LoVo (cell line): ENCODE measurements around the gene PDS5B.

Experiments used
- DNase-seq: peaks from one replicate; pipeline ENCODE4 v3.0.0-alpha.2; 2016; ENCODE audit warnings: low spot score

The PDS5B gene

DNA sequence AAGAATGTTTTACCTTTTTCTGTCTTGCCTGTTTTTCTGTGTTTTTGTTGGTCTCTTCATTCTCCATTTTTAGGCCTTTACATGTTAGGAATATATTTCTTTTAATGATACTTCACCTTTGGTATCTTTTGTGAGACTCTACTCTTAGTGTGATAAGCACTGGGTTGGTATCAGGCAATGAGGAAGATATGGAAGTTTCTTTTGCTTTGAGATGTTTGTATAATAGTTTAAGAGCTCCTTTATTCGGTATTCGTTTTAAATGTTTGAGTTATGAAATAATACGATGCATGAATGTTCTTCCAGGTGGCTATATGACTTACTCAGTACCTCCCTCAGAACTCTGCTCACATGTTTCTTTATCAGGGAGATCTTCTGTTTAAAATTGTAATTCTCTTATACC, 144.8 kb downstream of the PDS5B start:
- no peak for DNase-seq

DNA sequence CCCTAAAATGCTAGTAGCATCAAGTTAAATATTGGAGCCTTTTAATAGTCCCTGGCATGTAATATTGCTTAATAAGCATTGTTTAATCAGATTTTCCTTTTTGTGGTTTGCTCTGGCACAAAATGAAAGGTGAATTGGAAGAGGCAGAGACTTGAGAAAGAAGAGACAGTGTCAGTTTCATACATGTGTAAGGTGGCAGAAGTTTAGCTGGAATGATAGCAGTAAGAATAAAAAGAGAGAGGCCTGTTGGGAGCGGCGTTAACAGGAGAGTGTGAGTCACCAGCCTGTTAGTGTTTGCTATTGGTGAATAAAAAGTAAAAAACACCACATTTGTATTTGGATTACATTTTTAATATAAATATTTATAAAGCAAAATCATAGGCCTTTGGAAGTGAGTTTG, 145.3 kb downstream of the PDS5B start:
- no peak for DNase-seq

DNA sequence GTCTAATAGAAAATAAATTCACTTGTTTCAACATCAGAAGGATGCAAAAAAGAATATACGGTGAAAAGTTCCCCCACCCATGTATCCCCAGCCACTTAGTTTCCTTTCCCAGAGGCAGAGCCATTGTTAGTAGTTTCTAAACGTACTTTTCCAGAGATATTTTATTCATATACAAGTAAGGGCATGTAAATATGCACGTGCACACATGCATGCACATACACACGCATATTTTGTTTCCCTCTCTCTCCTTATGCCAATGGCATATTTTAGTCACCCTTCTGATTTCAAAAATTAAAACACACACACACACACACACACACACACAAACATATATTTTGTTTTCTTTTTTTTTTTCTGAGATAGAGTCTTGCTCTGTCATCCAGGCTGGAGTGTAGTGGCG, 147.4 kb downstream of the PDS5B start:
- no peak for DNase-seq

DNA sequence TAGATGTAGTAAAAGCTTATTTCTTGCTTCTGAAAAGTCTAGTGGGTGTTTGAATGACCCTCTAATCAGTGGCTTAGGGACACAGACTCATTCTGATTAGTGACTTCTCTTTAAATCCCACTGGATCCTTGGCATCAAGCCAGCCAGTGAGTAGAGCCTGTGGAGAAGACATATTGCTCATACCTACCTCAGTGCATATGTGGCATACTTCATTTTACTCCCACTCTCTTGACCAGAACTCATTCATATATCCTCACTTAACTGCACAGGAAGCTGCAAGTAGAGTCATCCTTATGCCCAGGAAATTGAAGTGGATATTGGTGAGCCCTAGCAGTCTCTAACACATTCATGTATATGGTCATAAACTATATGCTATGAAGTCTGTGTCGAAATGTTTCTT, 148.3 kb downstream of the PDS5B start:
- DNase-seq, result no peak

DNA sequence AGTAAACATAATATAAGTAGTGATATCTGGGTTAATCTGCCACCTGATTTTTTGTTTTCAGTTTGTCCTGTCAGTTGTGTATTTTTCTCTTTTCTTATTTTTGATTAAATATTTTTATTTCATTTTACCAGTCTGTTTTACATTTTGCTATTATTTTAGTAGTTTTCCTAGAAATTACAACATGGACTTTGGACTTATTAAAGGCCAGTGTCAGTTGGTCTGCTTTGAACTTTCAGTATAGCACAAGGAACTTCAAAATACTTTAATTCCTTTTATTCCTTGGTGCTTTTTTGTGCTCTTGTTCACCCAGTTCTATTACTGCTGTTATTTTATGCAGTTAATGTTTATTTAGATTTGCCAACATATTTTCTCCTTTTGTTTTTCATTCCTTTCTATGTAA, 149.6 kb downstream of the PDS5B start:
- no peak for DNase-seq

DNA sequence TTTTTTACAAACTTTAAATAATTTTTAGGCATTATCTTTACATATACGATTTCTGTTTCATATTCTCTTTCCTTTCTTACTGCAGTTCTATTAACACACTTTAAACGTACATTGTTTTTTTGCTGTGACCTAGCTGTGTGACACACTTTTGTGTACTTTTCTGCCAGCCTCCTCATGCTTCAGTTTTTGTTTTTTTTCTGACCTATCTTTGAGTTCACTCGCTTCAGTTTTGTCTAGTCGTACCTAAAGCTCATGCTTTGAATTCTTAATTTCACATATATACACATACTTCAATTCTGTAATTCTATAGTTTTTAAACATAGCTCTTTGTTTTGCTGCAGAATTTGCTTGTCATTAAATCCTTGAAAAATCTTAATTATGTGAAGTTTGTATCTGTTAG, 150.4 kb downstream of the PDS5B start:
- no peak for DNase-seq

DNA sequence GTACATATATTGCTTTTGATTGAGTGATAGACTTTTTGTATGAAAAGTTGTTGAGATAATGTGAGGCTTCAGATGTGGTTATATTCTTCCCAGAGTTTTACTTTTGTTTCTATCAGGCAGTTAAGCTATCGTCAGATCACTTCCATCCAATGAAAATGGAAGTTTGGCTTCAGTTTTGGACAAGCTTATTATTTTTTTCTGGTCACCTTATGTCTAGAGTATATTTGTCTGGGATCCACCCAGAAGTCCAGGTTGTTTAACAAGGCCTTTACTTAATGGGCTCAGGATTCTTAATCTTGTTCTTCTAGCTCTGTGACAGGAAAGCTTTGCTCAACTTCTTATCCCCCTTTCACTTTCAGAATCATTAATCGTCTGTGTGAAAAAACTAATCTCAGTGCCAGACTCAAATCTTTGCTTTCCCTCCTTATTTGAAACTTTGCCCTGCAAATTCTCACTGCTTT, 150.9 kb downstream of the PDS5B start:
- no peak for DNase-seq

DNA sequence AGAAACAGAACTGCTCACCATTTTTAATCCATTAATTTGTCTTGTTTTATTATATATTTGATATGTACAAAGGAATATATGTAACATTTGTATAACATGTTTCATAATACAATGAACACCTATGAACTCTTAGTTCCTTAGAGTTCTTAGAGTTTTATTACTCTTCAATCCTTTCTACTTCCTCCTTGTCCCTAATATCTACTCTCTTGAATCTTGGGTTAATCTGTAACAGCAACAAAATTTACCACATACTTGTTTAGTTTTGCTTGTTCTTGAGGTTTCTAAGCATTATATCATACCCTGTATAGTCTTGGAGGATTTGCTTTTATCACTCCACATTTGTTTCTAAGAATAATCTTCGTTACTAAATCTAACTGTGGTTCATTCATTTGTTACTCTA, 151.4 kb downstream of the PDS5B start:
- DNase-seq, result no peak

DNA sequence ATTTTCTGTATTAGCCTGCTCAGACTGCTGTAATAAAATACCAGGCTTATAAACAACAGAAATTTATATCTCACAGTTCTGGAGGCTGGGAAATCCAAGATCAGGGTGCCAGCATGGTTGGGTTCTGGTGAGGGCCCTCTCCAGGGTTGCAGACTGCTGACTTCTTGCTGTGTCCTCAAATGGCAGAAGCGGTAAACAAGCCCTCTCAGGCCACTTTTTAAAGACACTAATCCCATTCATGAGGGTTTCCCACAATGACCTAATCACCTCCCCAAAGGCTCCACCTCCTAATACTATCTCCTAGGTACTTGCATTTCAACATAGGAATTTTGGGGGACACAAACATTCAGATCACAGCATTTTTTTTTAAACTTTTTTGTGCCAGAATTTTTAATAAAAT, 159.3 kb downstream of the PDS5B start:
- DNase-seq, result no peak

DNA sequence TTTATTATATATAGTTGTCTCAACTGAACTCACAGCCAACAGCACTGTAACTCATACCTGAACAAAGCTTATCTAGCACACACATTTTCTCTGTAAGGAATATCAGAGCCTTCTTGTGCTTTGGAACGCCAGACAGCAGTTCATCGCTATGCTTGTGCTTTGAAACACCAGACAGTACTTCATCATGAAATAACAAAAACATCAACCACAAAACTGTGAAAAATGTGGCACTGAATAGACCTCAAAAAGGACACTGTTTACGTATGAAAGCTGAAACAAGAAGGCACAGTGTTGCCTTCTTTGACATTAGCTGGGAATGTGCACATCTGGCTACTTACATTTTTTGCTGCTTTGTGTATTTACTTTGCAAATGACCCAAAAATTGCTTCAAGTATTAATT, 160.2 kb downstream of the PDS5B start:
- no peak for DNase-seq

DNA sequence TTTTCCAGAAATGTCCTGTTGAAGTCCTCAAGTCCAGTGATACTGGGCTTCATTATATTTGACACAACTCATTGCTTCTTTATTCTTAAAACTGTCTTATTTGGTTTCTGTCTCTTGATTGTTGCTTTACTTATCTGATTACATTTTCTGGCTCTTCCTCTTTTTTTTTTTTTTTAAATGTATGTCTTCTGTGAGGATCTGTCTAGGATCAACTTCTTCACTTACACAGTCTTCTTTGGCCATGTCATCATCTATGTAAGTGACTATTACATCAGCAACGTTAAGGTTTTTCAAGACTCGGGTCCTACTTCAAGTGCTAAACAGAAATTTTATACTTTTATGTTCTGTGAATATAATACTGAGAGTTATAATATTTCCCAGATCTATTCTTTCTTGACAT, 162.1 kb downstream of the PDS5B start:
- no peak for DNase-seq

DNA sequence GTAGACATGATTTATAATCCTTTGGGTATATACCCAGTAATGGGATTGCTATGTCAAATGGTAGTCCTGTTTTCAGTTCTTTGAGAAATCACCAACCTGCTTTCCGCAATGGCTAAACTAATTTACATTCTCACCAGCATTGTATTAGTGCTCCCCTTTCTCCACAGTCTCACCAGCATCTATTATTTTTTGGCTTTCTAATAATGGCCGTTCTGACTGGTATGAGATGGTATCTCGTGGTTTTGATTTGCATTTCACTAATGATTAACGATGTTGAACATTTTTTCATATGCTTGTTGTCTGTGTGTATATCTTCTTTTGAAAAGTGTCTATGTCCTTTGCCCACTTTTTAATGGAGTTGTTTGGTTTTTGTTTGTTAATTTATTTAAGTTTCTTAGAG, 165.1 kb downstream of the PDS5B start:
- no peak for DNase-seq

DNA sequence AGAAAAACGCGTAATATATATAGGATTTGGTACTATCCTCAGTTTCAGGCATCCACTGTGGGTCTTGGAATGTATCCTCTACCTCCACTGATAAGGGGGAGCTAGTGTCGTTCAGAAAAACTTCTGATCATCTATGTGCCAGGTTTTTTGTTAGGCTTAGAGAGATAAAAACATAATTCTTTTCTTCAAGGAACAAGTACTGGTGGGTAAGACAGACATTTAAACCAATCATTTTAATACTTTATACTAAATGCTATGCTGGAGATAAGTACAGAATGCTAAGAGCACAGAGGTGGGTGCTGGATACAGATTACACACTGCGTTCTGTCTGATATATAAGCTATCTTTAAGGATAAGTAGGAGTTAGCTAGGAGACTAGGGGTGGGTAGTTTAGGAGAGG, 166.1 kb downstream of the PDS5B start:
- DNase-seq, result no peak

DNA sequence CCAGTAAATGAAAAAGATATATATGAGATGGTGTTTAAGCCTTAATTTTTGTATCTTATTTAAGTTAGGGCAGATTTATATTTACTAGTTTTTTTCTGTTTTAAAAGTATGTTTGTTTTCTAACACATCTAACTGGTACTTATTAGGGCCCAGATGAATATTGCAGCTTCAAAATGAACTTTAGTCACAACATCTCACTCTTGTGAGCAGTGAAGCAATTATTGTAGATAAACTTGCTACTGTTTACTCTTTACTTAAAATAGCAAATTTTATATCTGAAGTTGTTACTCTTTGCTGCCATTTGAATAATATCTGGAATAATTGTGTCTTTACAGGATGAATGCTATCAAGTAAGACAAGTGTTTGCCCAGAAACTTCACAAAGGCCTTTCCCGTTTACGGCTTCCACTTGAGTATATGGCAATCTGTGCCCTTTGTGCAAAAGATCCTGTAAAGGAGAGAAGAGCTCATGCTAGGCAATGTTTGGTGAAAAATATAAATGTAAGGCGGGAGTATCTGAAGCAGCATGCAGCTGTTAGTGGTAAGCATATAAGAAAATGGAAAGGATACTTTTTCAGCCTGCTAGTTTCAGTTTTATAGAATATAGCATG, 166.8 kb downstream of the PDS5B start:
- no peak for DNase-seq

DNA sequence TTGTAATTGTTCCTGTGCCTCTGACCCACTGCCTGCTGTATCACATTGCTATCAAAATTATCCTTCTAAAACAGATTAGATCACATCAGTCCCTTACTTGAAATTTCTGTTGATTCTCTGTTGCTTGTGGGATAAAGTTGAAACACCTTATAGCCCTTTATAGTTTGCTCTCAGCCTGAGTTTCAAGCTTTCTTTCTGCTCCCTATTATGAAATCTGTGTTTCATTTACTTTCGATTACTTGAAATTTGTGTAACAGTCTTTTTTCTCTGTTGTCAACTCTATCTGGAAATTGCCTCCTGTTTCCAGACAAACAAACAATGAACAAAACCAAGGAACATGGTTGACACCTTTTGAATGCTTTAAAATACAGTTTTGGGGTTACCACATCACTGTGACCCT, 167.9 kb downstream of the PDS5B start:
- no peak for DNase-seq

DNA sequence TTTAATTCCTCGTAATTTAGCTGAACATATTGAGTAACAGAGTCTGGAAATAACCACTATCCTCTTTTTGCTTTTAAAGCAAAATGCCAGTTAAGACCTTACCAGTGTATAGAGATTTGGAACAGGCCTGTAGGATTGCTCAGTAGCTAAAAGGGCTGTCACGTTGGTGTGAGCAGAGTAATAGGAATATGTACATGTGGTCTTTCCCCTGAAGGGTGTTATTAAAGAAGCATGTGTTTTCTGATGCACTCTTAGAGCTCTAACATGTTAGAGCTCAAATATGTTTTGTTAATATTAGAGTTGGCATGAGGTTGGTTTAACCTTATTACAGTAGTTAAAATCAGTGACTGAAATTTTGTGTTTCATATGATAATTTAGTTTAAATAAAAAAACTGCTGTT, 172.9 kb downstream of the PDS5B start:
- DNase-seq, result no peak

DNA sequence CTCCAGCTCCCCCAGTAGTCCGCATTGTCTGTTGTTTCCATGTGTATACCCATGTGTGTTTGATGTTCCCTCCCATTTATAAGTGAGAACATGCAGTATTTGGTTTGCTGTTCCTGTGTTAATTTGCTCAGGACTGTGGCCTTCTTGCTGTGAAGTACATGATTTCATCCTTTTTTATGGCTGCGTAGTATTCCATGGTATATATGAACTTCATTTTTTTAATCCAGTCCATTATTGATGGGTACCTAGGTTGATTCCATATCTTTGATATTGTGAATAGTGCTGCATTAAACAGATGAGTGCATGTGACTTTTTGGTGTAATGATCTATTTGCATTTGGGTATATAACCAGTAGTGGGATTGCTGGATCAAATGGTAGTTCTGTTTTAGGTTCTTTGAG, 175.2 kb downstream of the PDS5B start:
- DNase-seq, result no peak

DNA sequence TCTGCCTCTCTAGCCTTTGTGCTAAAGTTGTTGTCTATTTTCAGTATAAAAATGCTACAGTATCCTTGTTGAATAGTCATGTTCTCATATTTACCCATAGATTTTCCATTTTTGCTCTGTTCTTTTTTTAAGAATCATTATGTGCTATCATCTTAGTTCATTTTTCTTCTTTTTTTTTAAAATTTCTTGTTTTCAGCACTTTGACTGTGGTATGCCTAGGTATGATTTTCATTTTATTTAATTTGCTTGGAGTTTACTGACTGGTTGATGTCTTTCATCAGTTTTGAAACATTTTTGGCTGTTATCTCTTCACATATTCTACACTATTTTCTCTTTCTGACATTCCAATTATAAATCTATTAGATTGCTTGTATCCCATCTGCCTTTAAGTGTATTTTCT, 192.9 kb downstream of the PDS5B start:
- DNase-seq, result no peak

DNA sequence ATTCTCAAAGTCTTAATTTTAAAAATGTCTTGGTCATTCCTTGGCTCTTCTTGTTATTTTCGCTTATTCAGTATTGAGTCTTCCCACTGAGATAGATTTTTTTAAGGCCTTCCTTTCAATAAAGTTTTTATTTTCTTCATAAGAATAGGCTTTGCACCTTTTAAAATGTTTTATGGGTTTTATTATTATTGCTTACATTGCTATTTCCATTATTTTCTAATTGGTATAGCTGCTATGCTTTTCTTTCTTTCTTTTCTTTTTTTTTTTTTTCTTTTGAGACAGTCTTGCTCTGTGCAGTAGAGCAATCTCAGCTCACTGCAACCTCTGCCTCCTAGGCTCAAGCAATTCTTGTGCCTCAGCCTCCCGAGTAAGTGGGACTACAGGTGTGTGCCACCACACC, 195.7 kb downstream of the PDS5B start:
- no peak for DNase-seq

DNA sequence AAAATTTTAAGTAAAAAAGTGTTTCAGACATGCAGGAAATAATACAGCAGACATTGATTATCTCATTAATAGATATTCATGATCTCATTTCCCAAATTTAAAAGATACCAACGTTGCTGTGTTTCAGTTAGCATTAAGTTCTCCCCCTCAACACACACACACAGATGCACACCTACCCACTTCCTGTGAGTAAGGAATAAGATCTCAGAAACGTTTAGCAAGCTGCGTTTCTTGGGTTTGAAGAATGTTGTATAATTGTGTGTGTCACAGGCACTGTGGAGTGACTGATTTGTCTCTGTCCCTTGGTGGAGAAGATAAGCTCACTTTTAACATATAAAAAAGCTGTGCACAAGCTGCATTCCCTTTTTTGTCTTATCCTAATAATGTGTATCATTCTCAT, 196.8 kb downstream of the PDS5B start:
- no peak for DNase-seq

DNA sequence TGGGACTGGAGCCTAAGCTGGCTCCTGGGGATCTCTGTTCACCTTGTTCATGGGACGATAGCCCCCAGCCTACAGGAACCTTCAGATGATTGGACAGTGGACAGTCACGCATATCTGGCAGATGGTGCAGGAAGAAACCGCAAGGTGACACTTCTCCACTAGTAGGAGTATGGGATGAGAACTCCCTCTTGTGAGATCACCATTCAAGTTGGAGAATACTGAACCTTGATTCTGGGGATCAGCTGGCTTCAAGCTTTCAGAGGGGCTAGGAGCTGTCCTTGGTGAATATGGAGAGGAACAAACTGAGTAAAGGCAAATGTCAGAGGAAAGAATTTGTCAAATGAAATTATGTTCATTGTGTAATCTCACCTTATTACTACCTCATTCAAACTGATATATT, 204.5 kb downstream of the PDS5B start:
- DNase-seq, result no peak

DNA sequence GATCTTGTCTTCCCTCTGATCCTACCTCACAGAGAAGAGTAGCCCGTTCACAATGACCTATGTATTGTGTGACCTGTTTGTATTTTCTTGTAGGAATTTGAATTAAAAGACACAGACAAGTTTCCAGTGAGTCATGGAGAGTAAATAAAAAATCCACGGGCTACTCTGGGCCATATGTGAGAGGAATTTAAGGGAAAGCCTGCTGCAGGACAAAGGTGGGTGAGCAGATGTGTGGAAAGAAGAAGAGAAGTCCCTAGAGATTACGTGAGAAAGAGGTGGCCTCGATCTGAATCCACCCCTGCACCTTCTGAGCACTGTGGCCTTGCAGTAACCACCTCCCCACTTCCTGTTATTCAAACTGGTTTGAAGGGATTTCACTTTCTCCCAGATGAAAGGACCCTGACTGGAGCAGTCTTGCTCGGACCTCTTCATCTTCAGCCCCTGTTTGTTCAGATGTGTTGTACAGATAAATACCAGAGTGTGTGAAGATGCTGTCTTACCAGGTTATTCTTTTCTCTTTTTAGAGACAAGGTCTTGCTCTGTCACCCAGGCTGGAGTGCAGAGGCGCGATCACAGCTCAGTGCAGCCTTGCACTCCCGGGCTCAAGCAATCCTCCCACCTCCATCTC, 205.4 kb downstream of the PDS5B start:
- DNase-seq, result no peak

DNA sequence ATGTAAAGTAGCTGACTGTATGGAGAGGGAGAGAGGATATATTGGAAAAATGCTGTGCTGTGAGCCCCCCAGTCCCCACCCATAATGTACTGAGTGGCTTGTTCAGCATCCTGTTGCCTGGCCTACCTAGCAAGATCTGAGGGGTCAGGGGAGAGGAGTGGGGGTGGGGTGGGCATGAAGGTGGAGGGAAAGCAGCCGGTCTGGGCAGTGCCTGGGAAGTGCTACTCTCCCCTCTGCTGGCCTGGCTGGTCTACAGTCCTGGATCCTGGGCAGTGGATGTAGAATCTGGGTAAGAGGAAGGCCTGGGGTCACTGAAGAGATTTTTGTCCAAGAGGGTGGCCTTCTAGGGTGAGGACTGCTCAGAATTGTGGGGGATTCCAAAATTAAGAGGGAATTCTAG, 210.5 kb downstream of the PDS5B start:
- no peak for DNase-seq

DNA sequence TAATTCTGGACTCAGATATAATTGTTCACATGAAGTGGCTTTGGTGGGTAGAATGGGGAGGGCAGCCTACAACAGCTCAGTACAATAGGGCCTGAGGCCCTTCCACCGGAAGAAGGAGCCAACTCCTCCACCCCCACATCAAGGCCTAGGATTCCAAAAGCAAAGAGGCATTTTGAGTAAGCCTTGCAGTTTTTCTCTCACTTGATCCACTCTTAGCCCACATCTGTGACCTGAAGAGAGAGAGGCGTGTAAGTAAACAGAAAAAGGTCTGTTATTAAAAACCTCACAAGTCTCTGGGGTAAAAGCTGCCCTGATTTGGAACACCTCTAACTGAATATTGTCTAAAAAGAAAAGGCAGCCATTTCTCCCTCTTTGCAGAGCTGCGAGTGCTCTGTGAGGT, 215.9 kb downstream of the PDS5B start:
- no peak for DNase-seq
